Measurements from ENCODE around the gene PLXNA2.

DNA sequence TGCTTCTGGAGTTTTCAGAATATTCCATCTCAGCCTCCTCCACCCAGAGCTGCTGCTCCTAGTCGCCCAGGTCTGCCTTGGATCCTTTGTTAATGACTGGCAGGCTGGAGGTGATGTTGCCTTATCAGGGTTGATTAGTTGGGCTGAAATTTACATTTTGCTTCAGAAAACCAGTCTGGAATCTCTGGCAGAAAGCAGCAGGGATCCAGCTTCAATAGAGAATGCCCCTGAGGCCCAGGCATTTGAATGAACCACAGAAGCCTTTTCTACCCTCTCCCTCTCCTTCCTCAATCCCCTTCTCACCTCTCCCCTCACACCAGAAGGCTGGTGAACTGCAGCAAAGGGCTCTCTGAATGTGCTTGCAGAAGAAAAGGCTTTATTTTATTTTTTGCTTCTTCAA, 83.2 kb downstream of the PLXNA2 start:
- TF ChIP-seq, protein P1, sequence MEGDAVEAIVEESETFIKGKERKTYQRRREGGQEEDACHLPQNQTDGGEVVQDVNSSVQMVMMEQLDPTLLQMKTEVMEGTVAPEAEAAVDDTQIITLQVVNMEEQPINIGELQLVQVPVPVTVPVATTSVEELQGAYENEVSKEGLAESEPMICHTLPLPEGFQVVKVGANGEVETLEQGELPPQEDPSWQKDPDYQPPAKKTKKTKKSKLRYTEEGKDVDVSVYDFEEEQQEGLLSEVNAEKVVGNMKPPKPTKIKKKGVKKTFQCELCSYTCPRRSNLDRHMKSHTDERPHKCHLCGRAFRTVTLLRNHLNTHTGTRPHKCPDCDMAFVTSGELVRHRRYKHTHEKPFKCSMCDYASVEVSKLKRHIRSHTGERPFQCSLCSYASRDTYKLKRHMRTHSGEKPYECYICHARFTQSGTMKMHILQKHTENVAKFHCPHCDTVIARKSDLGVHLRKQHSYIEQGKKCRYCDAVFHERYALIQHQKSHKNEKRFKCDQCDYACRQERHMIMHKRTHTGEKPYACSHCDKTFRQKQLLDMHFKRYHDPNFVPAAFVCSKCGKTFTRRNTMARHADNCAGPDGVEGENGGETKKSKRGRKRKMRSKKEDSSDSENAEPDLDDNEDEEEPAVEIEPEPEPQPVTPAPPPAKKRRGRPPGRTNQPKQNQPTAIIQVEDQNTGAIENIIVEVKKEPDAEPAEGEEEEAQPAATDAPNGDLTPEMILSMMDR (IDR thresholded peaks at IDR 0.05; ENCODE audit: extremely low read depth in 1 of 2, insufficient read depth in 1 of 2, low read depth in 1 of 2, low read length in 2 of 2), result no peak
- TF ChIP-seq MYC (IDR thresholded peaks at IDR 0.05; ENCODE audit: low read depth, low read length) (no peak), POLR2A (IDR thresholded peaks at IDR 0.05; ENCODE audit: low read depth, low read length) (no peak), EZH2 (IDR thresholded peaks at IDR 0.05; ENCODE audit: borderline replicate concordance, low read depth, low read length, severe bottlenecking) (no peak), POLR2AphosphoS5 (IDR thresholded peaks at IDR 0.05; ENCODE audit: insufficient read depth, low read depth, low read length) (no peak), JUN (IDR thresholded peaks at IDR 0.05; ENCODE audit: borderline replicate concordance, insufficient read depth, insufficient read length, low read depth) (no peak), GATA2 (IDR thresholded peaks at IDR 0.05; ENCODE audit: insufficient read depth, insufficient read length, low read depth, low read length) (no peak), FOS (IDR thresholded peaks at IDR 0.05; ENCODE audit: borderline replicate concordance, insufficient read depth, low read length) (no peak)
- TF ChIP-seq, protein P2, sequence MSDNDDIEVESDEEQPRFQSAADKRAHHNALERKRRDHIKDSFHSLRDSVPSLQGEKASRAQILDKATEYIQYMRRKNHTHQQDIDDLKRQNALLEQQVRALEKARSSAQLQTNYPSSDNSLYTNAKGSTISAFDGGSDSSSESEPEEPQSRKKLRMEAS (IDR thresholded peaks at IDR 0.05; ENCODE audit: insufficient read depth, insufficient read length), result no peak
